NCI-H2227 treated with DMSO at 0.1 percent for 48 hours (cell line): ENCODE results near the gene TBC1D4.

Experiments used
- DNase-seq: peaks from one replicate; lab custom pipeline; 2025; lab: John Stamatoyannopoulos, UW

The TBC1D4 gene

DNA sequence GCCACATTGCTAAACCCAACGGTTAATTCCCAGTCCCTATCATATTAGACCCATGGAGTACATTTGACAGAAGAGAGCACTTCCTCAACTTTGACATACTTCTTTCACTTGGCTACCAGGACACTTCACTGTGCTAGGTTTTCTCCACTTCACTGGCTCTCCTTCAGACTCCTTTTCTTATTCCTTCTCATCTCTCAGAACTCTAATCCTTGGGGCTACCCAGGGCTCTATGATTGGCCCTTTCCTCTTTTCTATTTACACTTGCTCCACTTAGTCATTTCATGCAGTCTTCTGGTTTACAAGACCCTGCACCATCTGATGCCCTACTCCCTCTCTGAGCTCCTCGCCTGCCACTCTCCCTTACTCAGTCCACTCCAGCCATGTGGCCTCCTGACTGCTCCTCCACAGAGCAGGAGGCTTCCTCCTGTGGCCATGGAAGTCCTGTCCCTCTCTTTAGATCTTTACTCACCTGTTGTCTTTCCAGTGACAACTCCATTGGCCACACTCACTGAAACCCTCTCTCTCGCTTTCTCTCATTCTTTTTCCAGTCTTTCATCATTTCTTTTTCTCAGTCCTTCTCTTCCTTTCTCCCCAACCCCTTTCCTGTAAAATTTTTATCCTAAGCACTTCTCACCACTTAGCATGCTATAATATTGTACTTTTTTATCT is 90.4 kb downstream of the TBC1D4 start:
- DNase-seq = no peak

DNA sequence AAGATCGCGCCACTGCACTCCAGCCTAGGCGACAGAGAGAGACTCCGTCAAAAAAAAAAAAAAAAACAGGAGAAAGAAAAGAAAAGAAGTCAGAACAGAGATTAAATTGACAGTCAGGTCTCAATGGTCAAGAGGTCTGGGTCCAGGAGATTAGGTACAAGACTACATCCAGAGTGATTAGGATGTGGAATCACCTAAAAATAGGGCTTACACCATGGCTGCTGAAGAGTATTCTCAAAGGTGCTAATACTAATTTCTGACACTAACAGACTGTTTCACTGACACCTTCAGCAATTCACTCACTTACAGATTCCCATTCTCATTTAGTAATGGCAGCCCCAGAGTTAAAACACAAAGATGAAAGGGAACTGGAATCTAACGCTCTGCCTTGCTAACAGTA is 91.7 kb downstream of the TBC1D4 start:
- no peak for DNase-seq

DNA sequence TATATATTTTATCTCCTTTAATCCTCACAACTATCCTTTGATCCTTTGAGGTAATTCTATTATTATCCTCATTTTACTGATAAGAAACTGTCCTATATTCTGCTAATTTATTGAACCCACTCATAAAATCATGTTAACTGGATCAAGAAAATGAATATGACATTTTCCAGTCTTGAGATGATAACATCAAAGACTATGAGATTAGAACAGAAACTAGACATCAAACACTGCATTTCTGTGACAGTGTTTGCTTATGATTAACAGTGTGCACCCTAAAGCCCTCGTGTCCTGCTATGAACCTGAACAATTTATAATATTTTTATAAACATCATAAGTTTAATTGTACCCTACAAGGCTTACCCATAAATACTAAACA is 96.3 kb downstream of the TBC1D4 start:
- DNase-seq = no peak

DNA sequence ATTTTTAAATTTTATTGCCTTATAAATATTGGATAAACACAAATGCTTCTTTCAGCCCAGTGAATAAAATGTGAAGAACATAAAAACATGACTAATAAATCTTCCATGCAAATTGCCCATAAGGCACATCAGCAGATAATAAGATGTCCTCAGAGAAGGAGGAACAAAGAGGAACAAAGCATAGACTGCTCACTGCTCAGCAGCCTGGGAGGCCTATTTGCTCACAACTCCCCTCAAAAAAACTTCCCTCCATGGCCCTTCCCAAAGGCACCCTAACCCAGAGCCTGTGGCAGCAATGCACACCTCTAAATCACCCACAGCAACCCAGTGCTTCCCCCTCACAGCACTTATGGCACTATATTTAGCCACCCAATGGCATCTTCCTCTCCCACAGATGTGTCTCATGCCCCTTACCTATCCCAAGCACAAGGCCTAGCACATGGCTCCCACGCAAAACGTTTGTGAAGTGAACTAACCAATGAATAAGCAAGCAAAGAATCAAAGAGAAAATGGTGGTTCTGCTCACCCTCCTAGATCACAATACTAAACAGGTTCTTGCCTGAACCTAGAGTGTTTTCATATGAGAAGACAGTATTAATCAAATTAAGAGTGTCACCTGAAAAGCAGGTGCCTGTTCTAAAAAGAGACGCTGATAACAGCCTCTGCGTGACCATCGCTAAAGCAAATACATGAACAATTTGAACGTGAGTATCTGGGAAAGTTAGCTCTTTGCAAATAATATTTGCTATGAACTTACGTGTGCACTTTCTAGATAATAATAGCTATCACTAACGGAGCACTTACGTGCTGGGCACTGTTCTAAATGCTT is 96.9 kb downstream of the TBC1D4 start:
- peak; percentile 44 for DNase-seq

DNA sequence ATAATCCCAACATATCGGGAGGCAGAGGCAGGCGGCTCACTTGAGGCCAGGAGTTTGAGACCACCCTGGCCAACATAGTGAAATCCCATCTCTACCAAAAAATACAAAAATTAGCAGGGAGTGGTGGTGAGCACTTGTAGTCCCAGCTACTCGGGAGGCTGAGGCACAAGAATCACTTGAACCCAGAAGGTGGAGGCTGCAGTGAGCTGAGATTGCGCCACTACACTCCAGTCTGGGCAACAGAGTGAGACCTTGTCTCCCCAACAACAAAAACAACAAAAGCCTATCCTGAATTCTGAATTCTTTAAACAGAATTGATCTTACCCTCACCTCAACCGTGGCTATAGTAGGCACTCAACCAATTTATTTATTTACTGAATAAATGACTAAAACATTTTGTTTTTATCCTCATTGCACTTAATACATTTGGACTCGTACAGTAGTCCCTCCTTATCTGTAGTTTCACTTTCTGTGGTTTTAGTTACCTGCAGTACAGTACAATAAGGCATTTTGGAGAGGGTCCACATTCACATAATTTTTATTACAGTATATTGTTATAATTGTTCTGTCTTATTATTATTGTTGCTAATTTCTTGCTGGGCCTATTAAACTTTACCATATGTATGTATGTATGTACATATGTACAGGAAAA is 98.8 kb downstream of the TBC1D4 start:
- no peak for DNase-seq

DNA sequence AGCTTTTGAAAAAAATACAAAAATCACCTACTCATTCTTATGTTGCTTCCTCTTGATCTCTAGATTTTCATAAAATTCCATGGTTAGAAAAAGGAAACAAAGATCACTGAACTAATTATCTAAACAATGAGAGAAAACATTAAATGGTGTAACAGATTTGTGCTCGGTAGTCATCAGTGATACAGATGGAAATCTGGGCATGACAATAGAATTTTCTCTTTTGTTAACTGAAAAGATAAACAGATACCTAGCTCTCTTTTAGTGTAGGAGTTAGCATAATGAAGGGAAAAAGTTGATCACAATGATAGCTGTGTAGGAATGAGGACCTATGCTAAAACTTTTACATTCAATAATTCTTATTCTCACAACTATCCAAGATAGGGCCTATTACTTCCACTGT is 103.7 kb downstream of the TBC1D4 start:
- DNase-seq = no peak

DNA sequence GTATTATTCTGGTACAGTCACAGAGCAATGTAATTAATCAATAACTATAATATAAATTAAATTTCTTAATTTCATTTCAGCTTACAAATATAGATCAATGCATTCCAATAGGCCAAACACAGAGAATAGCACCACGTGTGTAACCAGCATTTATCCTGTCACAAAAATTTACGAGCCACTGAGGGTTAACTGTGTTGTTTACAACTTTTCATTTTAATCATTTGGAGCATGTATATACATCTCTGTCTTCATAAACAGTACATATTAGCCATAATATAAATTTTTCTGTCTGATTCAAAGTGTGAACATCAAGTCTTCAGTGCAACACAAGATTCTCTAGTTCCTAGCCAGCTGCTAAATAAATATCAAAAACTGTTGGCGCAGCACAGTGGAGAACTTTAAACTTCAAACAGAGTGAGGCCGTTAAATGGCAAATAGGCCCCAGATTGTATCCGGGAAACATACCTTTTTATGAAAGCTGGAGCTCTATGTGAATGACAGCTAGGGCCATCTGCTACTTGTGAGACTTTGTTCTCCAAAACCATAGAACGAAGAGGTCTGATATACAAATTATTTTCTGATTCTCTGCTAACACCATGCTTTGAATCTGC is 105.1 kb downstream of the TBC1D4 start:
- DNase-seq = no peak

DNA sequence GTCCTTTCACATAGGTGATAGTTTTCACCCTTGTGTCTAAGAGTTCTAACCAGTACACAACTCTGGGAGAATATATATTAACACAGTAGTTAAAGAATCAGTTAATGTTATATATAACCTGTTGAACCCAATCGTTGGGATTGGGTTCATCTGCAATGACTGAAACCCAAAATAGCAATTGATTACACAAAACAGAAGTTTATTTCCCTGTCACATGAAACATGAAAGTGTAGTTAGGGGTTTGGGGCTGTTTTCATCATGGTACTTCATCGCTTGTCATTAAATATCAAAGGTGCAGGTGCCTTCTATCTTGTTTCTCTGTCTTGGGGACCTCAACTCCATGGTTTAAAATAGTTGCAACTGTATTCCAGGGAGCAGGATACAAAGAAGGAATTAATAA is 106.6 kb downstream of the TBC1D4 start:
- DNase-seq = no peak

DNA sequence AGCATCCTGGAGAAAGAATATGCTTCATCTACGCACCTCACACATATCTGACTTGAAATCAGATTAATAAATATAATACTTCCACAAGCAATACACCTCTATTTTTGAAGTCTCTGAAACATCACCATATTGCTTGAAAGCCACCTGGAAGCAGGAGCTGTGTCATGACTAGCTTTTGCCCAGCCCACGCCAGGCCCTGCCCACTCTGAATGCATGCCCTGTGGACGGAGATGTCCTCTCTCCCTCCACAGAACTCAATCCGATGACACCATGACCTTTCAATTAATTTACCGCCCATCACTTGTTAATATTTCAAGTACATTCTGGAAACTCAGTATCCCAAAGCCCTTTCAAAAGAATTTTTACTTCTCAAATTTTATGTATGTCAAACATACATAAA is 108.0 kb downstream of the TBC1D4 start:
- no peak for DNase-seq

DNA sequence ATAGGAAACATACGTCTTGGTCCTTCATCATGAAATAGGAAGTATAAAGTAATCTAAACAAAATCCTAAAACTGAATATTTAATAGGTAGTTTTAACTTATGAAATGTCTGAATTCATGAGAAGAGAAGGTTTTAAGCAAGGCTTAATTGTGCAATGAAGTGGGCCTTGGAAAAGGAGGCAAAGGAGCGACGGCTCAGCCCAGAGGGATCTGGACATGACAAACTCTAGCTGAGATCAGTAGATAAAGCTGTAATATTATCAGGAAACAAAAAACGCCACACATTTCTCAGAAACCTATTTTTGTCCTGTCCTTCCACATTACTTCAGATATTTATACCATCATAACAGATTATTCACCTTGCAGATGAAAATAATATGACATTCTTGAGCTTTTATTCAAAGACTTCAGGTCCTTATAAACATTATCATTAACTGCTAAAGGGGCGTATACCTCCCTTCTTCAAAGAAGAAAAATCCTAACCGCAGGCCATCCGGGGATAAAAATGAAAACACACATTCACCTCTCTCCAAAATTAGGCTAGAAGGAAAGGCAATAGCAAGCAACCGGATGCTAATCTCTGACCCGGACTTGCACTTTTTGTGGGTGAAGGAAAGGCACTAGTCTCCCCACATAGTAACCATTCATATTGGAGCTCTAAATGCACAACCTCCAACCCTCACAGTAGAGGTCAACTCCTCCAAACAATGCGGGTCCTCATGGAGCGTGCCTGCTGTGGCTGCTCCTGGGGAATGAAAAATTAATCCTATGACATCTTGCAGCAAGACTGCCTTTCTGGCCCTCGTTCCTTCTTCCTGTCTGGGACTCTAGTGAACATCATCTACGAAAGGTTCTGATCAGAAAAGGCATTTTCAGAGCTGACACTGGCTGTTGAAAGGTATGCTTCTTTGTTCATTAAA is 108.8 kb downstream of the TBC1D4 start:
- peak; percentile 9 for DNase-seq

DNA sequence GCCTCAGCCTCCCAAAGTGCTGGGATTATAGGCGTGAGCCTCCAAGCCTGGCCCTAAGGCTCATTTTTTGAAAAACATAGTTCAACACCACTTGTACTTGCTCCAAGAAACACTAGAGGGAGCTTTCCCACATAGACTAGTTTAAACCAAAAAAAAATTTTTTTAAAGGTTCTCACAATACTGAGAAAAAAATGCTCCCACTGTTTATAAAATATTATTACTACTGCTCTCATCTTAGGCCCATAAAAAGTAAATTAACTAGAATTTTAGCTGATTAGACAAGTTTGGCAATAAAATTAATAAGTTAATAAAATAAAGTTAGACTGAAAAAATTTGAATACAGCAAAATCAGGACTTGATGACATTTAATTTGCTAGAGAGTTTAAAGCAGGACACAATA is 109.5 kb downstream of the TBC1D4 start:
- DNase-seq = peak; percentile 44

DNA sequence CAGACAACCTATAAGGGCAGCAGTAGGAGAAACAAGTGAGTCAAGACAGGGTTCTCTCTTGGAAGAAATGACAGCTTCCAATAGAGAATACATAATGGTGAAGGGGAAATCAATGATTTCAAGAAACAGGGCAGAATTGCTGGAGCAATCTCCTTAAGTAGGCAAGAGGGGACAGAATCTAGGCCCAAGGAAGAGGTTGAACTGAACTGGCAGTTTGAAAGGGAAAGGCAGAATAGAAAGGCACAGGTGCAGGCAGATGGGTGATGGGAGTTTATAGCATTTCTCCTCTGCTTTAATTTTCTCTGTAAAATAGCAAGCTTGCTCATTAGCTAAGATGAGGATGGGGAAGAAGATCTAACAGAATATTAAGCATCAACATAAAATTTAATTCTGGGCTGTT is 110.8 kb downstream of the TBC1D4 start:
- DNase-seq = no peak

DNA sequence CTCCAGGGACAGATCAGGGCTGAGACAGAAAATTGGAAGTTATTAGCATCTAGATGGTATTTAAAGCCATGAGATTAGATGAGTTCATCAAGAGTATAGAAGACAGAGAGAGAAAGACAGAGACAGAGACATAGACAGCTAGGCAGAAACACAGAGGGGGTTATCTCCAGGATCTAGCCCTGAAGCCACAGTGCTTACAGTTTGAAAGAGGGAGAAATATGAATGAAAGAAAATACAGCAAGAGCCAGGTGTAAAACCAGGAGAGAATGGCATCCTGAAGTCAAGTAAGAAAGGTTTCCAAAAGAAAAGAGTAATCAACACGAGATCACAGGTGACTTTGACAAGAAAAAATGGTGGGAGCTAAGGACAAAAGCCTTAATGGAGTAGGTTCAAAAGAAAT is 111.2 kb downstream of the TBC1D4 start:
- no peak for DNase-seq

DNA sequence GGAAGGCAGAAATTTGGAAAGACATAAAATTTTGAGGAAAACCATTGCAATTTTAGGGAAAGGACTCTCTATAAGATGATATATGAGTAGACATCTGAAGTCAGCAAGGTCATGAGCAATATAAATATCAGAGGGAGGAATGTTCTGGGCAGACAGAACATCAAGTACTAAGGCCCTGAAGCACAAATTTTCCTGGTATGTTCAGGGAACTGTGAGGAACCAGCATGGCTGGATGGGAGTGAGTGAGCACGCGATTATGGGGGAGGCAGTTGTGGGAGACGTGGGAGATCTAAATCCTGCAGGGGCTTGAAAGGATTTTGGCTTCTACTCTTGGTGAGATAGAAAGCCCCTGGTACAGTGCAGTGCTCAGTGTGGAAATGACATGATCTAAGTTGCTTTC is 112.0 kb downstream of the TBC1D4 start:
- no peak for DNase-seq

DNA sequence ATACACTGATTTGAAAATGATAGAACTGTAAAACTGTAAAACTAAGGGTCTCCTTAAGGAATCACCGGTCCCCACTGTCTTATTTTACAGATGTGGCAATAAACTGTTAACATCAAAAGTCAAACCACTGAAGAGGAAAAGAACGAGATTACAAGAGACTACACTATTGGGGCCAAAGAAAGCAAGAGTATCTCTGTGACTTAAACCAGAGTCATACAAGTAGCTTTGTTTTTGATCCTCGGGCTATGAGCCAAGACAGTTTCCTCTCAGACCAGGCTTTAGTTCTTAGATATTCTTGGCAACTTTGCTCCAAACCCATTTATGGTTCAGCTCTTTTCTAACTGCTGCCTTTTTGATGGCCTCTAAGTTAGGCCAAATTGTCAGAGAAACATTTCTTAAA is 113.8 kb downstream of the TBC1D4 start:
- DNase-seq = no peak

DNA sequence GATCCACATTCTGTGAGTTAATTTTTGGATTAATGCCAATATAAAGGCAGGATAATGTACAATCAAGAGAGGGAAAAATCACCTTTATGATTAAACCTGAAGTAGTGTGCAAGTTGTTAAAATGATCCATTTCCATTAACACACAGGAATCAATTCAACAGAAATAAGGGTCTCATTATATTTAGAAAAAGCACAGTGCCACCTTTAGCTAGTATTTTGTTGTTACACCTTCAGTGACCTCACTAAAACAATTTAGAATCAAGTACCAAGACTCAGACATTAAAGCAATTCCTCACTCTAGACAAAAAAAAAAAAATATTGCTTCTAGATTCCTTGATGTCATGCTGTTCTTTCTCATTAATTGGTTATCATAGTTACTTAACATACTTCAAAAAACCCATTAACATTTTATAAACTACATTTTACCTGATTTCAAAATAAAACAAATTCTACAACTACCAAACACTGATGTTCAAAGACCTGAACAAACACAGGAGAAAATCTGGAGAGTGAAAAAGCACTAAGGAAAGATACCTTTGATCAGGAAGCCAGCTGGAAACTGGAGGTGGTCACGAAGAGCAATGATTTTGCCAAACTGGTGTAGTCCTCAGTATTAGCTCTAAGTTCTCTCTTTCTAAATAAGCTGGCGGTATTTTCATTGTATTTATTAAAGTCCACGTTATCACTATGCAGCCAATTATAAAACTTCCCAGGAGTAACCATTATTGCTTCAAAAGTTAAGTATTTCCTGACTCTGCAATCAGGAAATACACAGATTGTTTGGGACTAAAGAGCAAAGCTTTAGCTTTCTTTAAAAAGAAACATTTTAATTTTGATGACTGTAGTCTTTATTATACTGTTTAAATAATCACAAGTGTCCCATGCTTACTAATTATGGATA is 115.3 kb downstream of the TBC1D4 start:
- DNase-seq = no peak

DNA sequence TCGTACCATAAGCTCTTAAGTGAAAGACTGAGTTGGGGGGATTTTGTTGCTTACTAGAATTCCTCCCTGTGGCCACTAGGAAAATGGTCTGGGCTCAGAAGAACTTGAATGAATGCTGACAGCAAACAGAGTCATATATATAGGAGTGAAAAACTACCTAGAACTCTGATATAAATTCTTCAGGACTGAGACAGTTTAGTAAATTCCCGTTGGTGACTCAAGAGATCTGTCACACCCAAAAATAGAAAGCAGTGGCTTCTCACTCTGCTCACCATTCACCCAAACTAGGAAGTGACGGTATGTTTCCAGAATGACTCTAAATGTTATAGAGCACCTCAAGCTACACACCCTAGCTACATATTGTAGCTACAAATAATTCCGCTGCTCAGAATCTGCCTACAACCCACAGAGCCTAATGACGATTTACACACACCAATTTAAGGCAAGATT is 116.2 kb downstream of the TBC1D4 start:
- DNase-seq = no peak

DNA sequence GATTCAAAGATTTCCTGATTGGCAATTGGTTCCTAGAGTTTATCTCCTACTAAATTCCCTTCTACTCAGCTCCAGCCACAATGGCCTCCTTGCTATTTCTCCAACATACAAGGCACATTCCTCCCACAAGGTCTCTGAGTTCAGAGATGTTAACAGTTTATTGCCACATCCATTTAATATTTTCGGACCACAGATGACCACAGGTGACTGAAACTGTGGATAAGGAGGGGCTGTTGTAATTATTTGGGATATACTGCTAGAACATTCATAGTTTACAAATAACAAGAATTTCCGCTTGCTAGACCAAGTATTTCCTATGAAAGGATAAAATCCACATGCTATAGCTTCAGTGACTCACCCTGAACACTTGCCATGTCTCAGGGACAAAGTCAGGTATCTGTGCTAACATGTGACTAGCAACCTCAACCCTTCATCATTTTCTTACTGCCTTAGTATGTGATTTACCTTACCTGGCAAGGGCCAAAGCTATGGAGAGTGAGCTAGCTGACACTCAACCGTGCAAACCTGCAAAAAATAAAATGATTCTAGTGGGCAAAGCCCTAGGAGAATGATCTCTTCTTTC is 117.7 kb downstream of the TBC1D4 start:
- no peak for DNase-seq

DNA sequence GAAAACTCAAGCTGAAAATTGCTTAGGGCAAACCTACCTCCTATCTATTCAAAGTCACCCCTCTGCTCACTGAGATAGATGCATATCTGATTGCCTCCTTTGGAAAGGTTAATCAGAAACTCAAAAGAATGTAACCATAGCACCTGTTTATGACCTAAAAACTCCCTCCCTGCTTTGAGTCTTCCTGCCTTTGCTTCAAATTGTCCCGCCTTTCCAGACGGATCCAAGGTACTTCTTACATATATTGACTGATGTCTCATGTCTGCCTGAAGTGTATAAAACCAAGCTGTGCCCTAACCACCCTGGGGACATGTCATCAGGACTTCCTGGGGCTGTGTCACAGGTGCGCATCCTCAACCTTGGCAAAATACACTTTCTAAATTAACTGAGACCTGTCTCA is 118.6 kb downstream of the TBC1D4 start:
- DNase-seq = no peak

DNA sequence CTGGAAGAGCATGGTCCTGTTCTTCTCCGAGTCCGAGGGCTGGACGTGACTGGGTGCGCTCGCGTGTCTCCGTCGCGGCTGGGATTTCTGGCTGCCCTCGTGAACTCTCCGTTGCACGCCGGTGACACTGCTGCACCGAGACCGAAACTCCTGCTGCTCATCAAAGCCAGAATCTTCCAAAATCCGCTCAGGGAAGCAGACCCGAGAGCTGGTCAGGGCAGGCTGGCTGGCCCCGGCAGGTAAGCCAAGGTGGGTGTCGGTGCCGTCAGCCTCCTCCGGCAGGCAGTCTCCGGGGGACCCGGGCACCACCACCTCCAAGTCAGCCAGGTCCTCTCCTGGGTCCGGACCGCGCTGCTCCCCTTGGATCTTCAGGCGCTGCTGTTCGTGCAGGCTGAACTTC is 119.9 kb downstream of the TBC1D4 start:
- DNase-seq = no peak
